Hepatocyte (in vitro differentiated cells): ENCODE measurements around the gene SLC39A8.

Experiments
- CTCF ChIP-seq: fragments of 200-600 bp; sonication (generic); IDR thresholded peaks from 2 replicates; pipeline ENCODE4 v1.5.1; 2016; ENCODE audit warnings: antibody characterized with exemption, mild to moderate bottlenecking; ENCODE audit not compliant: poor library complexity
- EZH2 ChIP-seq: fragments of 200-600 bp; sonication (generic); IDR thresholded peaks from 2 replicates; pipeline ENCODE4 v1.6.1; 2016; ENCODE audit warnings: antibody characterized with exemption, mild to moderate bottlenecking, borderline replicate concordance

- no peak for TF ChIP-seq CTCF
- no peak for TF ChIP-seq EZH2
Observed at GRCh38 chr4:102219129-102219528, 126.2 kb downstream of the SLC39A8 start.
